Right lobe of liver (tissue), 4 donors: ENCODE data around the gene PGM5.

Source experiments
- CTCF ChIP-seq, 4 donors: fragments of 200-600 bp in 3 of 4; fragments of 450-650 bp in 1 of 4; IDR thresholded peaks; one replicate each; pipeline versions ENCODE4 v1.5.1 to v1.8.0; 2016 to 2022; ENCODE audit warnings: antibody characterized with exemption in 4 of 4, mild to moderate bottlenecking in 2 of 4
- POLR2A ChIP-seq: fragments of 450-650 bp; IDR thresholded peaks from one replicate; pipeline ENCODE4 v1.6.1; 2017; ENCODE audit warnings: antibody characterized with exemption, mild to moderate bottlenecking
- donor health status: DM: no; HTN: no; CAD: no.
- donor health status: DM: no; HTN: no; CAD: no.
- donor health status: DM: no; HTN: yes; CAD: no.

DNA sequence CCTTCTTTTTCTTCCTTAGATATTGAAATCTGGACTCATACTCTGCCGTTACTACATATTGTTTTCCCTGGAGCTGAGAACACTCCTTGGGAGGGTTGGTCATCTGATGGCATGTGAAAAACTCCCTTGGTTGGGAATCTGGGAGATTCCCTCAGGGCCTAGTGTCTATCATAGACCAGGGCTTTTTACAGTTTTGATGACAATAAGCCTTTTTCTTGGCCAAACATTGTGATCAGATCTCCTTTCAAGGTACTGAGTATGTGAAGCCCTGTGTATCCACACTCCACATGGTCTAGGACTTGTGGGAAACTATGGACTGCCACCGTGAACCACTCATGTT is 151.4 kb downstream of the PGM5 start:
- TF ChIP-seq CTCF (IDR thresholded peaks at IDR 0.05) (no peak), POLR2A (no peak)
